ENCODE results near the gene IFITM5. TPM values are rescaled to one million over a fixed set of nuclear protein-coding genes. Genes with fewer than 3 reads are reported as not detected.
"Not testable (repeated sequence)": the region's sequence is repeated elsewhere in the genome, so short reads cannot be mapped to it uniquely, and the experiment has no call there.

IFITM5 gene
- total RNA-seq, 1 donor from 2014 or later, result not detected

DNA sequence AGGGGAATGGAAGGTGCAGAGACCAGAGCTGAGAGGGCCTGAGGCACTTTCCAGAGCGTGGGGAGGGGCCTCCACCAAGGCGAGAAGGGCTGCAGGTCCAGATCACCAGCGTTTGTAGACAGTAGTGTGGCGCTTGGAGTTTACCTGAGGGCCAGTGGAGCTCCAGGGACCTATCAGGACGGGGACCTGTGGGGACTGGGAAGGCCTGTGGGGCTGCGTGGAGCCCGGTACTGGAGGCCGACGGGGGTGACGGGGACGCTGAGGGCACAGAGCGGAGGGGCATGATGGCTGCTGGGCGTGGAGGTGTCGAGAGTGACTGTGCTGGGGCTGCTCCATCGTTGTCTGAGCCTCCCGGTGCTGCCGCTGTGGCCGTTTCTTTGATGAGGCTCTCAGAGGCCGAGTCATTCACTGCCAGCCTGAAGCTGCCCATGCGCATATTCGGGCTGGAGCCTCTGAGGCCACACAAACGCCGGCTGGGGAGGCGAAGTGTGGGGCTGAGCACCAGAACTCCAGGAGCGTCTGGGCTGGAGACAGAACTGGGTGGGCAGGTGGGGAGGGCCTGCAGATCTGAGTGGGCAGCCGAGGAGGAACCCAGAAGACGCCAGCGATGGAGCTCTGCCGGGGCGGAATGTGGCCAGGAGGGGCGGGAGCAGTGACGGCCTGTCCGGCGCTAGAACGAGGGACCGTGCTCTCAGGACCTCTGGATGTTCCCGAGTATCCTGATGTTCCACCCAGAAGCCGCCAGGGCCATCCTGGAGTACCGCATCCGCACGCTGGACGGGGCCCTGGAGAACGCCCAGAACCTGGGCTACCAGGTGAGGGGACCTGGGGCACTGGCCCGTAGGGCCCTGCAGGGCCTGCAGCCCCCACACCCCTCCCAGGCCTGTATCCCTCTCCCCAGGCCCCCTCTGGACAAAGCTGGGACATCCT, 7.8 kb downstream of the IFITM5 start:
- Mint-ChIP-seq H3K36me3 (ENCODE audit: low read depth) (peaks cover 23% of the 10 kb centered on the region), H3K4me1 (peaks cover 22% of the 10 kb centered on the region)
- no peak for DNase-seq

DNA sequence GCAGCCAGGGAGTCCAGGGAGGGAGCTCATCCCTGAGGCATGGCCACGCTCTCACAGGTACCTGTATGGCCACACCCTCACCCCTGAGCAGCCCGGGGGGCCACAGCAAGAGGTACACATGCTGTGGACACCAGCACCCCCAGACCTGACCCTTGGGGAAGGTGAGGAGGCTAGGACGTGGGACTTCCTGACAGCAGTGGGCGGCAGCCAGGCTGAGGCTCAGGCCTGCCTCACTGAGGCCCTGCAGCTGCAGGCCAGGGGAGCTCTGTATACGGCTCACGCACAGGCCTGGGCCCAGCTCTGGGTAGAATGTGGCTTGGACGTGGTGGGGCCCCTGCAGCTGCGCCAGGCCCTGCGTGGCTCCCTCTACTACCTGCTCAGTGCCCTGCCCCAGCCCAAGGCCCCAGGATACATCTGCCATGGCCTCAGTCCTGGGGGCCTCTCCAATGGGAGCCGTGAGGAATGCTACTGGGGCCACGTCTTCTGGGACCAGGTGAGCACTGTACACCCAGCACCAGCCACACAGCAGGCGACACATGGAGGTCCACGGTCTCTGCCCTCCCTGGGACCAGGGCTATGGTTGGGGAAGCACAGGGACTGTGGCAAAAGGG, 8.6 kb downstream of the IFITM5 start:
- Mint-ChIP-seq H3K9me3 (no peaks in the 10 kb centered on the region), H3K36me3 (ENCODE audit: low read depth) (peaks cover 23% of the 10 kb centered on the region), H3K4me3 (peak overlapping the region; percentile 79), H3K4me1 (peaks cover 22% of the 10 kb centered on the region), H3K27me3 (peaks cover 9% of the 10 kb centered on the region), H3K27ac (peak overlapping the region; percentile 25)
- DNase-seq, result no peak
- intact Hi-C loops (cut with micrococcal nuclease), result no loop called here

More for the DNA sequence above, 7.8 kb downstream of the IFITM5 start:
- Mint-ChIP-seq H3K9me3 (no peaks in the 10 kb centered on the region), H3K27me3 (peaks cover 9% of the 10 kb centered on the region), H3K27ac (peak overlapping the region; percentile 51), H3K4me3 (peak overlapping the region; percentile 79)
- intact Hi-C loops (cut with micrococcal nuclease), result no loop called here

DNA sequence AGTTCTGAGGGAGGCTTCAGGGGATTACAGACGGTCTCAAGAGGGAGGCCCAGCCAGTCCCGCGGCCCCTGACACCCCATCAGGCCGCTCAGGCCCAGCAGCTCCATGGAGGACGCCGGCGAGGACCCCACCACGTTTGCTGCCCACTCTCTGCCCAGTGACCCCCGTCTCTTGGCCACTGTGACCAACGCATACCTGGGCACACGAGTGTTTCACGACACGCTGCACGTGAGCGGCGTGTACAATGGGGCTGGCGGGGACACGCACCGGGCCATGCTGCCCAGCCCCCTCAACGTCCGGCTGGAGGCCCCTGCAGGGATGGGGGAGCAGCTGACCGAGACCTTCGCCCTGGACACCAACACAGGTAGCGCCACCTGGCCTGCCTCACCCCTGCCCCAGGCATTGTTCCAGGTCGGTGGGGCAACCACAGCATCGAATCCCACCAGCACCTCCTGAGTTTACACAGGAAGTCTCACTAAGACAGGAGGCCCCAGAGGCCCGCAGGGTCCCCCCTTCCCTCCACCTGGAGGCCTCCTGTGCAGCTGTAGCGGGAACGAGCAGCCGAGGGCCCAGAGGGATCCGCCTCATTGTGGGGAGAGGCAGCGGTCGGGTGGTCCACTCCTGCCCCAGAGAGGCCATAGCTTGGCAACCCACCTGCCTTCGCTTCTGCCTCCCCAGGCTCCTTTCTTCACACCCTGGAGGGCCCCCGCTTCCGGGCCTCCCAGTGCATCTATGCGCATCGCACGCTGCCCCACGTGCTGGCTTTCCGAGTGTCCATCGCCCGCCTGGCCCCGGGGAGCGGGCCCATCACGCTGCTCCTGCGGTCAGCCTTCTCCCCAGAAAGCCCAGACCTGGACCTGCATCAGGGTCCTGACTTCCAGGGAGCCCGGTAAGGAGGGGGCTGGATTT, 9.4 kb downstream of the IFITM5 start:
- no peaks in the 10 kb centered on the region for H3K9me3 Mint-ChIP-seq
- peaks cover 26% of the 10 kb centered on the region for H3K4me1 Mint-ChIP-seq
- intact Hi-C loops (cut with micrococcal nuclease), result no loop called here
- H3K4me3 Mint-ChIP-seq, result peak overlapping the region; percentile 79
- H3K27me3 Mint-ChIP-seq, result peaks cover 9% of the 10 kb centered on the region
- DNase-seq, result no peak
- H3K36me3 Mint-ChIP-seq (ENCODE audit: low read depth), result peaks cover 24% of the 10 kb centered on the region
- H3K27ac Mint-ChIP-seq, result peak overlapping the region; percentile 83

DNA sequence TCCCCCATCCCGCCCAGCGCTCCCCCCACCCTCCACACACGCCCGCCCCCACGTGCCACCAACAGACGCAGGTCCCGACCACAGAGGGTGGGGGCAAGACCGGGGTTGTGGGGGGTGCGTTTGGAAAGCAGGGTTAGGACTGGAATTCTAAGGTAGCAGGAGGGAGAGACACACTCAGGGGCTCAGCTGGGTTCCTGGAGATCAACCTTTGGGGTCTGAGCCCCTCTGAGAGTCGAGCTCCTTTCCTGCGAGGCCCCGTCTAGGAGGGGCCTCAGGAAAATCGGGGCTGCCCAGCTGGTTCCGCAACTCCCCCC, 10.0 kb downstream of the IFITM5 start:
- H3K36me3 Mint-ChIP-seq (ENCODE audit: low read depth), result peaks cover 25% of the 10 kb centered on the region
- no peaks in the 10 kb centered on the region for H3K9me3 Mint-ChIP-seq
- H3K4me3 Mint-ChIP-seq, result peak overlapping the region; percentile 79
- H3K4me1 Mint-ChIP-seq, result peaks cover 27% of the 10 kb centered on the region
- intact Hi-C loops (cut with micrococcal nuclease), result no loop called here
- no peak for DNase-seq
- H3K27me3 Mint-ChIP-seq, result peaks cover 9% of the 10 kb centered on the region
- peak overlapping the region; percentile 83 for H3K27ac Mint-ChIP-seq

DNA sequence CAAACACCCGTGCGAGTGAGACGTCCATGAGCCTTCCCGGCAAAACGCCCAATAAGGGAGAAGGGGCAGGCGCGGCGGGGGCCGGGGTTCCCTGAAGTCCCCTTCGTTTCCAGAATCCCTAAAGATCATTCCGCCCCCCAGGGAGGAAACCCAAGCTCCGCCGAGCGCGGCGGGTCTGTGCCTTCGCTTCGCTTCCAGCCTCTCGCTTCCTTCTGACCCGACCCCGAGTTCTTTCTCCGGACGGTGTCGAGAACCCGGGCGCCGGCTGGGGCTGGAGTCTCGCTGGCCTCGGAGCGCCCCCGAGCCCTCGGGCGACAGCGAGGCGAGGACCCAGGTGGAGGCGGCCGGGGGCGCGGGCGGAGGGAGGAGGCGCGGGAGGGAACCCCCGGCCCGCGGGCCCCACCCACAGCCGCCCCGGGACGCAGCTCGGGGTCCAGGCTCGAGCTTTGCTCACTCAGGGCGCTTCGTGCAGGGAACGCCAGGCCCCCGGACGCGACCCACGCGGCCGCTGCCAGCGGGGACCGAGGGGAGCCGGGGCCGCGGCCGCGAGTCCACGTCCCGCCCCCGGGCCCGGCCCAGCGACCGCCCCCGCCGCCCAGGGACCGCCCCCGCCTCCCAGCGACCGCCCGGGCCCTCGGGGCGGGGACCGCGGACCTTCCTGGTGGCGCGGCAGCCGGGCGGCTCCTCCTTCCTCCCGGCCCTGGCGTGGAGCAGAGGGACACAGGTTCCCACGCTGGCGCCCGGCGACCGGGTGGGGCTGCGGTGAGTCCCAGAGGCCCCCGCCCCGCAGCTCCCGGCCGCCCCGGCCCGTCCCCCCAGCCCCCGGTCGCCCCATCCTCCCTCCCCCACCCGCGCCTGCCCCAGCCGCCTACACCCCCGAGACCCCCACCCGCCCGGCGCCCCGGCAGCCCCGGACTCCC, 10.6 kb downstream of the IFITM5 start, which contains the start of gene PGGHG:
Gene PGGHG, plus strand, starts transcription at position 649 of the 920 bp plus-strand sequence. CDS start 691 bp downstream, outside the sequence.
- Mint-ChIP-seq H3K9me3 (no peaks in the 10 kb centered on the region), H3K27ac (peak within 1 kb of the TSS; percentile 97), H3K36me3 (ENCODE audit: low read depth) (peaks cover 25% of the 10 kb centered on the region), H3K4me1 (peaks cover 28% of the 10 kb centered on the region), H3K4me3 (peak within 1 kb of the TSS; percentile 98), H3K27me3 (peaks cover 9% of the 10 kb centered on the region)
- intact Hi-C loops (cut with micrococcal nuclease), result loop anchor here (1.0 kb wide), 1 partner anchor 19 kb away; no protein-coding TSS in a partner anchor
- DNase-seq, result peak; percentile 92

DNA sequence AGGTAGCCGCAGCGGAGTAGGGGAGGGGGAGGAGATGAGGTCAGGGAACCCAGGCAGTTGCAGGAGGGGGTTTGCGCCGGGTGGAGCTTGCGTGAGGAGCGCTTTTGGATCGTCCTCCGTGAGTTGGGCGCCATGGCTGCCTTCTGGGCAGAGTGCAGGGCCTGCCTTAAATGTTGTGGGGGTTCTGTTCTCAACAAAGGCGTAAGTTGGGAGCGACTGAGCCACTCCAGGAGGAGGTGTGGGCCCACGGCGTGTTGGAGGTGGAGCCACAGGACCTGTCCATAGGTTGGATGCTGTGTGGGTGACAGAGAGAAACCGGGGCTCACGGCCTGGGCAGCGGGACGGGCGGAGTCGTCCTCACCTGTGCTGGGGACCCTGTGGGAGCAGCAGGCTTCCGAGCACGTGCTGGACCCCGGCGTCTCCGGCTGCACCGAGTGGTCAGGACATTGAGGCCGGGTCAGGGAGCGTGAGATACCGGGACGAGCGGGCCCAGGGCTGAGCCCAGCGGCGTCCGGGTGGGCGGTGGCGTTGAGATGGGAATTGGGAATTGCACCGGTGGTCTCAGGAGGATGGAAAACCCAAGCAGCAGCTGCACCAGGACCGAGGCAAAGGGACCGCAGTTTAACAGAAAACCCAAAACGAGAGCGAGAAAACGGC, 11.4 kb downstream of the IFITM5 start:
- H3K36me3 Mint-ChIP-seq (ENCODE audit: low read depth), result peaks cover 25% of the 10 kb centered on the region
- no peaks in the 10 kb centered on the region for H3K9me3 Mint-ChIP-seq
- DNase-seq, result peak; percentile 88
- peak overlapping the region; percentile 98 for H3K4me3 Mint-ChIP-seq
- H3K27me3 Mint-ChIP-seq, result peaks cover 10% of the 10 kb centered on the region
- intact Hi-C loops (cut with micrococcal nuclease), result loop anchor here (1.0 kb wide), 1 partner anchor 19 kb away; no protein-coding TSS in a partner anchor
- H3K4me1 Mint-ChIP-seq, result peaks cover 34% of the 10 kb centered on the region
- H3K27ac Mint-ChIP-seq, result peak overlapping the region; percentile 97

DNA sequence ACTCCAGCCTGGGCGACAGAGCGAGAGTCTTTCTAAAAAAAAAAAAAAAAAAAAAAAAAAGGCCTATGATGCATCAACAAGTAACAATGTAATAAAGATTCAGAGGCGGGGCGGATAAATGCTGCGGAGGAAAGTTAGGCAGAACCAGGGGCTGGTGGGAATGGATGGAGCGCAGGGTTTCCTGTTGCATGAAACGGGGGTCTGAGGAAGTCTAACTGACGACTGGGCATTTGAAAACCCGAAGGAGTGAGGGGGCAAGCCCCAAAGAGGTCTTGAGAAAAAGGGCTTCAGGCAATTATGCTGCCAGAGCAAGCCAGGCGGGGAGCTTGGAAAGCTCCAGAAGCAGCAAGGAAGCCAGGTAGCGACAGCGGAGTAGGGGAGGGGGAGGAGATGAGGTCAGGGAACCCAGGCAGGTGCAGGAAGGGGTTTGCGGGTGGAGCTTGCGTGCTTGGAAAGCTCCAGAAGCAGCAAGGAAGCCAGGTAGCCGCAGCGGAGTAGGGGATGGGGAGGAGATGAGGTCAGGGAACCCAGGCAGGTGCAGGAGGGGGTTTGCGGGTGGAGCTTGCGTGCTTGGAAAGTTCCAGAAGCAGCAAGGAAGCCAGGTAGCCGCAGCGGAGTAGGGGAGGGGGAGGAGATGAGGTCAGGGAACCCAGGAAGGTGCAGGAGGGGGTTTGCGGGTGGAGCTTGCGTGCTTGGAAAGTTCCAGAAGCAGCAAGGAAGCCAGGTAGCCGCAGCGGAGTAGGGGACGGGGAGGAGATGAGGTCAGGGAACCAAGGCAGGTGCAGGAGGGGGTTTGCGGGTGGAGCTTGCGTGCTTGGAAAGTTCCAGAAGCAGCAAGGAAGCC, 12.1 kb downstream of the IFITM5 start:
- intact Hi-C loops (cut with micrococcal nuclease); H3K9me3 Mint-ChIP-seq: not testable (repeated sequence)
- Mint-ChIP-seq H3K27ac (peak overlapping the region; percentile 97), H3K27me3 (peaks cover 17% of the 10 kb centered on the region), H3K4me1 (peaks cover 41% of the 10 kb centered on the region), H3K36me3 (ENCODE audit: low read depth) (peaks cover 27% of the 10 kb centered on the region), H3K4me3 (peak overlapping the region; percentile 98)
- peak; percentile 88 for DNase-seq

DNA sequence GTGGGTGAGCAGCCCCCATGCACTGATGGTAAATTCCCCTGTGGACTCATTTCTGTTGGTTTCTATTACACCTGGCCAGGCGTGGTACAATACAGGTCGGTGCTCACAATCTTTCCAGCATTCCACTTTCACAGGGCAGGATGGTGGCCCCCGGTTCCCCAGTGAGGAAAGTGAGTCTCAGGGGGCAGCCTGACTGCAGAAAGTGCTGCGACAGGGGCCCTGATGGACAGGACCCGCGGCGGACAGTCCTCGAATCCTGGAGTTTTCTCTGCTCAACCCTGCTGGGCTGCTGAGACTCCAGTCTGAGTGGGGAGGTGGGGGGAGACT, 13.5 kb downstream of the IFITM5 start:
- DNase-seq, result no peak
- H3K4me1 Mint-ChIP-seq, result peaks cover 45% of the 10 kb centered on the region
- intact Hi-C loops (cut with micrococcal nuclease), result no loop called here
- H3K9me3 Mint-ChIP-seq, result no peaks in the 10 kb centered on the region
- H3K27me3 Mint-ChIP-seq, result peaks cover 27% of the 10 kb centered on the region
- H3K36me3 Mint-ChIP-seq (ENCODE audit: low read depth), result peaks cover 30% of the 10 kb centered on the region
- H3K4me3 Mint-ChIP-seq, result no peak overlapping the region
- H3K27ac Mint-ChIP-seq, result no peak overlapping the region

DNA sequence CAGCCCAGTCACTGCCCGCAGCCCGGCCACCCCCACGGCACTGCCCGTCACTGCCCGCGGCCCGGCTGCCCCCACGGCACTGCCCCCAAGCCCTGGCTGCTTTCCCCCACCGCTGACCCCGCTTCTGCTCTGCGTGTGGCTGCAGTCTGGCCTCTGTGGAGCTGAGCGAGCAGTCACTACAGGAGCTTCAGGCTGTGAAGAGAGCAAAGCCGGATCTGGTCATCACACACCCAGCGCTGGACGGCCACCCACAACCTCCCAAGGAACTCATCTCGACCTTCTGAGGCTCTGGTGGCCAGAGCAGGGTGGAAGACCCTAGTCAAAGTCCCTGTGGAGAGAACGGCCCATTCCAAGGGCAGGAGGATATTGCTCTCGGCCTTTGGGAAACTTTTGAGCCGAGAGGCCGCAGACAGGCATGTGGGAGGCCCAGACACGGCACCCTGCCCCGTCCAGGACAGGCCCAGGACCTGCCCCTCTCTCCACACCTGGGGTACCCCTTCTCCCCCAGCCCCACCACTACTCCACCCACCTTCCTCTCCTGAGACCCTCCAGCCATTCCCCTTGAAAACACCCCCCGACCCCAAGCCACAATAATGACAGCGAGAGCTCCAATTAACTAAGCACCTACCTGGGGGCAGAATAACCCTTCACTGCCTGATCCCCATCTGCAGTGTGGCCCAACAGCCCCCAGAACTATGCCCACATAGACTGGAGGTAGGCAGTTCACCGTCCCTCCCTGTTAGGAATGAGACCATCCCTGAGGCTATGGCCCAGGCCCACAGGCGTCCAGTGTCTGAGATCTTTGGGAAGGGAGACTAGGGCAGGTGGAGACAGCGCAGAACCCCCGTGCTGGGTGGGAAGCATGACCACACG, 14.1 kb downstream of the IFITM5 start:
- intact Hi-C loops (cut with micrococcal nuclease), result no loop called here
- H3K27me3 Mint-ChIP-seq, result peaks cover 27% of the 10 kb centered on the region
- peaks cover 44% of the 10 kb centered on the region for H3K4me1 Mint-ChIP-seq
- no peak for DNase-seq
- peak overlapping the region; percentile 17 for H3K4me3 Mint-ChIP-seq
- no peak overlapping the region for H3K27ac Mint-ChIP-seq
- no peaks in the 10 kb centered on the region for H3K9me3 Mint-ChIP-seq
- H3K36me3 Mint-ChIP-seq (ENCODE audit: low read depth), result peaks cover 32% of the 10 kb centered on the region

DNA sequence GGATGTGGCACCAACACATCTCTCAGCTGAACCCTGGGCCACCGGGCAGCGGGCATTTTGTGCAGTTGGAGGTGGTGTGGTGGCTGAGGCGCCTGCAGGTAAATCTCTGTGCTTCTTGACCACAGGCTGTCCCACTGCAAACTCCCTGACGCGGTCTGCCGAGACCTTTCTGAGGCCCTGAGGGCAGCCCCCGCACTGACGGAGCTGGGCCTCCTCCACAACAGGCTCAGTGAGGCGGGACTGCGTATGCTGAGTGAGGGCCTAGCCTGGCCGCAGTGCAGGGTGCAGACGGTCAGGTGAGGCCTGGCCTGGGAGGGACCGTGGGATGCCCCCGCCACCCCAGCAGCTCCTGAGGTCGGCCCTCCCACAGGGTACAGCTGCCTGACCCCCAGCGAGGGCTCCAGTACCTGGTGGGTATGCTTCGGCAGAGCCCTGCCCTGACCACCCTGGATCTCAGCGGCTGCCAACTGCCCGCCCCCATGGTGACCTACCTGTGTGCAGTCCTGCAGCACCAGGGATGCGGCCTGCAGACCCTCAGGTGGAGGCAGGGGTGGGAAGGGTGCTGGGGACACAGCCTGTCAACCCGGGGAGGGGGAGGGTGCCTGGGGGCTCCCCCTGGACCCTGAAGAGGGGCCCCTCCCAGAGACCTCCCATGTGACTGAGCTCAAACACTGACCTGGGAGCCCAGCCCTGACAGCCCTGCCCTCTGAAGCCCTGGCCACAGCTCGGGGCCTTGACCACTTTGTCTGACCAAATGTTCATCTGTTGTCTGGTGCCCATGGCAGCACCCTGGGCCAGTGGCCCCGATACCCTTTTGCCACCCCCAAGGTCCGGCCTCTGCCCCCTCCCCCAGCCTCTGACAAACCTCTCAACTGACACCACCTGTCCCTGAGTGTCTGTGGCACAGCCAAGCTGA, 15.0 kb downstream of the IFITM5 start:
- H3K4me3 Mint-ChIP-seq, result no peak overlapping the region
- intact Hi-C loops (cut with micrococcal nuclease), result no loop called here
- DNase-seq, result no peak
- H3K27me3 Mint-ChIP-seq, result peaks cover 28% of the 10 kb centered on the region
- H3K27ac Mint-ChIP-seq, result no peak overlapping the region
- H3K36me3 Mint-ChIP-seq (ENCODE audit: low read depth), result peaks cover 29% of the 10 kb centered on the region
- no peaks in the 10 kb centered on the region for H3K9me3 Mint-ChIP-seq
- peaks cover 40% of the 10 kb centered on the region for H3K4me1 Mint-ChIP-seq

Measured in activated CD4-positive, alpha-beta T cell treated with anti-CD3 and anti-CD28 coated beads, Interleukin-2, amount 10 ng/mL, durations not matched to agents 24 days and 14 days (primary cell).